NCI-H510A treated with DMSO at 0.1 percent for 48 hours (cell line): ENCODE results near the gene TSSC4.

Source experiments
- DNase-seq: peaks from one replicate; lab custom pipeline; 2025; lab: John Stamatoyannopoulos, UW

TSSC4 gene

GRCh38 chr11:2386591-2386990 is 14.0 kb upstream of the TSSC4 start:
- DNase-seq = no peak

- DNase-seq = no peak
These were observed 13.1 kb upstream of the TSSC4 start for GRCh38 chr11:2387266-2387987.

- DNase-seq = no peak
These were observed 11.8 kb upstream of the TSSC4 start for GRCh38 chr11:2388431-2389376.

- no peak for DNase-seq
These were observed 11.0 kb upstream of the TSSC4 start for GRCh38 chr11:2389377-2390026.

- DNase-seq = no peak
These were observed 10.3 kb upstream of the TSSC4 start for GRCh38 chr11:2390091-2390724.

GRCh38 chr11:2390725-2391151 is 9.8 kb upstream of the TSSC4 start:
- DNase-seq = no peak

DNA sequence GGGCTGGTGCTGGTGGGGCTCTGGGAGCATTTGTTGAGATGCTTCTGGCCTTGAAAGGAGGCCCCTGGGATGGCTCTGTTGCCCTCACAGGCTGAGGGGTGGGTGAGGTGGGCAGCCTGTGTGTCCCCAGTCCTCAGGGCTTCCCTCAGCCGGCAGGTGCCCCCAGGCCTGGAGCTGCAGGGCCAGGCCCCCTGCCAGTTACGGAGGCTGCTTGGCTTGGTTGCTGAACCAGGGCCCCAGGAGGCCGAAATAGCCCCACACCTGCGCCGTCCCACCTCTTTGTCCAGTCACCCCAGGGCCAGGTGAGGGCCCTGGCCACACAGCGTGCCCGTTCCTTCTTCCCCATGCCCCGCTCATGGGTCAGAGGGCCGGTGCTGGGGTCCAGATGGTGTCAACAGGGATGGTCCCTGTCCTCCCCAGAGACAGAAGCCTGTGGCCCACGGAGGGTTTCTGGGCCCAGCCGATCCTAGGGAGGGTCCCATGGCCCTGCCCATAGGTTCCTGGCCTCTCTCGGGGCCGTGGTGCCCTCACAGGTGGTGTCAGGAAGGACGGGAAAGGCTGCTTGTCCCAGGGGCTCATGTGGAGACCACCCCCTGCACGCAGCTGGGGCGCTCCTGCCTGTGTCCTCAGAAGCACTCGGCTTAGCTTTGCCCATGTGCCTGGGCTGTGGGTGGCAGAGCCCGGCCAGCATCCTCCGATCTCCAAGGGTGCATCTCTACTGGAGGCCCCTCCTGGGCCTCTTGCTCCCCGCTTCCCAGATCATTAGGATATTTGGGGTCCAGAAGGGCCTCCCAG is 9.2 kb upstream of the TSSC4 start:
- DNase-seq = no peak

DNA sequence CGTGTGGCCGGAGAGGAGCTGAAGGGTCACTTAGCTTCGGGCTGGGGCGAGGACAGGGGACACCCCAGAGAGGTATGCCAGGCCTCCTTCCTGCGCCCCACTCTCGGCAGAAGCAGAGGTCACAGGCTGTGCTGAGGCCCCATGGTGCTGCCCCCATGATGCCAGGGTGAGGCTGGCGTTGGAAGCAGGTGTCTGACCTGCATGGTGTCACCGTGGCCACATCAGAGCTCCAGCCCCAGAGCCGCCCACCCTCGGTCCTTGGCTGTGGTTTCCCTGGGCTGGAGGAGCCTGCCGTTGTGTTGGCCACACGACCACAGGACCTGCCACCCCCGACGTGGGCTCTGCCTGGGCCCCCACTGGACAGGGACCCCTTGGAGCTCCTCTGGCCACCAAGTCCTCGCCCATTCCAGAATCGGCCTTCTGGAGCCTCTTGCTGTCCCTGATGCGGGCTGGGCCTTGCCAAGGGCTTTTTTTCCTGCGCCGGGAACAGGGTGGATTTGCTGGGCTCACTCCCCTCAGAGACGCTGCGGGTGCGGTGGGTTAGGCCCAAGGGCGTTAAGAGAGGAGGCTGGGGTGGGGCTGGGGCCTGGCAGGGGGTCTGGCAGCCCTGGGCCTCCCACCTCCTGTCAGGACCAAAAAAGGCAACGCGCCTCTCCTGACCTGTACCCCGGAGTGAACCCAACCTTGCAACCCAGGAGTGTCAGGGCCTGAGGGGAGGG is 8.2 kb upstream of the TSSC4 start:
- DNase-seq = no peak

GRCh38 chr11:2393111-2393868 is 7.3 kb upstream of the TSSC4 start:
- DNase-seq = no peak

GRCh38 chr11:2393941-2394817 is 6.4 kb upstream of the TSSC4 start:
- no peak for DNase-seq

DNA sequence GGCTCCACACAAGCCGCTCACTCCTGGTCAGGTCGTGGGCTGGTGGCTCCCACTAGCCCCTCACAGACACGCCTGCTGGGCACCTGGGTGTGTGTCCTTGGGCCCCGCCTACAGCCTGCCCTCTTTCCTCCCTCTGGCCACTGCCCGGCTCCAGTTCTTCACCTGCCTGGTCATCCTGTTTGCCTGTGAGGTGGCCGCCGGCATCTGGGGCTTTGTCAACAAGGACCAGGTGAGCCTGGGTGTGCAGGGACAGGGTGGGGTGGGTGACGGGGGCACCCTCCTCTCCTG is 5.8 kb upstream of the TSSC4 start:
- no peak for DNase-seq

GRCh38 chr11:2395211-2395730 is 5.3 kb upstream of the TSSC4 start:
- DNase-seq = no peak

DNA sequence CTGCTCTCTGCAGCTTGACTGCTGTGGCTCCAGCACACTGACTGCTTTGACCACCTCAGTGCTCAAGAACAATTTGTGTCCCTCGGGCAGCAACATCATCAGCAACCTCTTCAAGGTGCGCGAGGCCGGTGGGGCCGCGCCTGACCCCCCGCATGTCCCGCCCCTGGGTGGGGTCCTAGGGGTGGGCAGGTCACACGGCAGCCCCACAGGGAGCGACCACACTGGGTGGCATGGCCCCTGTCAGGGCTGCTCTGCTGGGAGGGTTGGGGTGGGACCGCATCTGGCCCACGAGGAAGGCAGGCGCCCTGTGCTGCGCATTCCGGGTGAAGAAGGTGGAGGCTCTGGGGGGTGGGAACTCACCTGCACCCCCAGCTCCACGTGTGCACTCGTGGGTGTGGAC is 4.7 kb upstream of the TSSC4 start:
- no peak for DNase-seq

DNA sequence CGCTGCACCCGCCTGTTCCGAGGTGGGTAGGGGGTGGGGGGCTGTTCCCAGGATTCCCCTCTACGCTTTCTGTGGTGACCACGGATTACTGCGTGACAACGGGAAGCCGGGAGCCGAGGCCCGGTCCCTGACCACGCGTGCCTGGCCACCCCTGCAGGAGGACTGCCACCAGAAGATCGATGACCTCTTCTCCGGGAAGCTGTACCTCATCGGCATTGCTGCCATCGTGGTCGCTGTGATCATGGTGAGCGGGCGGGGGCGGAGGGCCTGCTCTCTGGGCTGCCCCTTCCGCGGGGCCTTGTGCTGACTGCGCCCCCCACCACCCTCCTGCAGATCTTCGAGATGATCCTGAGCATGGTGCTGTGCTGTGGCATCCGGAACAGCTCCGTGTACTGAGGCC is 4.1 kb upstream of the TSSC4 start:
- no peak for DNase-seq

DNA sequence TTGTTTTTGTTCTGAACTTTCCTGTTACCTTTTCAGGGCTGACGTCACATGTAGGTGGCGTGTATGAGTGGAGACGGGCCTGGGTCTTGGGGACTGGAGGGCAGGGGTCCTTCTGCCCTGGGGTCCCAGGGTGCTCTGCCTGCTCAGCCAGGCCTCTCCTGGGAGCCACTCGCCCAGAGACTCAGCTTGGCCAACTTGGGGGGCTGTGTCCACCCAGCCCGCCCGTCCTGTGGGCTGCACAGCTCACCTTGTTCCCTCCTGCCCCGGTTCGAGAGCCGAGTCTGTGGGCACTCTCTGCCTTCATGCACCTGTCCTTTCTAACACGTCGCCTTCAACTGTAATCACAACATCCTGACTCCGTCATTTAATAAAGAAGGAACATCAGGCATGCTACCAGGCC is 3.5 kb upstream of the TSSC4 start:
- no peak for DNase-seq

DNA sequence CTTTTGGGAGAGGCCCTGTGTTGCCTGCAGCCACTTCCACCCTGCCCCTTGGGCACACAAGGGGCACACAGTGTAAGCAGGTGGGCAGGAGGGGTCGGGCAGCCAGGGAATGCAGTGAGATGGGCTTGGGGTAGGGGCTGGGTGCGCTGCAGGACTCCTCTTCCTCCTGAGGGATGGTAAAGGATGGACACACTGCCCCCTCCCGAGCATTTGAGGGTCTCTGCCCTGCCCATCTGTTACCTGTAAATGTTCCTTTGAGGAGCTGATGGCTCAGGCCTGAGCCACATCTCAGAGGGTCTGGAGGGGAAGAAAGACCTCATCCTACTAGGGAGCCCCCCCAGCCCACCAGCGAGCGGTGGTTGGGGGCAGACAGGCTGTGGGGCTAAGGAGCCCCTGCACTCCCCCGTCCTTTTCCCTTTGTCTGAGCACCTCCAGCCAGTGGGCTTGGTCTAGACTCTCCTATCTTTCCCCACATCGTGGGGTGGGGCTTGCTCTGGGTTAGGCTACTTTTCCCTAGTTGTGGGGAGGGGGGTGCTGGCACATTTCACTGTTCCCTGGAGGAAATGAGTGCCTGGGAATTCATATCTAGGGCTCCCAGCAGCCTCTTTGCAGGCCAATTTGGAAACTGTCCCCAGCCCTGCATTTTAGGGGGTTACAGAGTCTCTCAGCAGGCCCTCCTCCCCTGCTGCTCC is 1.7 kb upstream of the TSSC4 start:
- no peak for DNase-seq

- no peak for DNase-seq
These were observed 972 bp upstream of the TSSC4 start for GRCh38 chr11:2399488-2400068.
